NCI-H526 treated with DMSO at 0.1 percent for 48 hours (cell line): Measurements from ENCODE around the gene NEDD4L.
"Not testable (repeated sequence)": the region's sequence is repeated elsewhere in the genome, so short reads cannot be mapped to it uniquely, and the experiment has no call there.

Source experiments
- DNase-seq: peaks from one replicate; lab custom pipeline; 2025; lab: John Stamatoyannopoulos, UW

The NEDD4L gene

DNA sequence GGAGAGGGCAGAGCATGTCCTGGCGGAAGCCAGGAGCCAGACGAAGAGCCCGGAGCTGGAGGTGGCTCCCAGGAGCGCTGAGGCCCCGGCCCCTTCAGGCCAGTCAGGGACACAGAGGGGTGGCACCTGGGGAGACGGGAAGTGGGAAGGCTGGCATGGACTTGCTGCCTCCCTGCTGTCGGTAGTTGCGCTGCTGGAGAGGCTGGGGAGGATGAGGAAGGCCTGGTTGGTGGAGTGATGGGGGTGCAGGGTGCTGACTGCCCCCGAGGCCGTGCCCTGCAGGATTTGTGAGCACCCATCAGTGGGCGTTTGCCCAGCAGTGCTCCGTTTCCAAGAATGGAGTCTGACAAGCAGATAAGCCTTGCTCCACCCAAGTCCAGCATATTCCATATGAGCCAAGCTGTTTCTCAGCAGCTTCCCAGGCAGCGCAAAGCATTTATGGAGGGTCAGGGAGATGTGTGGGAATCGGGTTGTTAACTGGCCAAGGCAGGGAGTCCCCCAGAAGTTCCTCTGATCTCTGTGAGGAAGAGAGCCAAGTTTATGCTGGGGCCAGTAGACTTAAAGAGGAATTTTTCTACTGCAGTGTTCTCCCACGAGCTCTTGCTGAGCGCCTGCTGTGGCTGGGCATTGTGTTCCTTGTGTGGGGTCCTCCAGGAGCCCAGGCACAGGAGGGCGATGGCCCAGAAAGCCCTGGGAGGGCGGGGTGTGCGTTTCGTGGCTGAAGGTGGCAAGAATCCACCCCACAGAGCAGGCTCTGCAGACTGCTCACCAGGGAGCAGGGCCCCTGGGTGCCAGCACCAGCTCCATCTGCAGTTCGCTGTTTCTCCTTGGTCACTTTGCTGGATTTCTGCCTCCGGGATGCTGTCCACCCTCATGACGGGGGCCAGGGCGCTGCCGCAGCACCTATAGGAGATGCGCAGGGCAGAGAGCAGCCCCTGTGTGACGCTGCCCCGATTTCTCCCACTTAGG is 334.7 kb downstream of the NEDD4L start:
- DNase-seq: no peak

DNA sequence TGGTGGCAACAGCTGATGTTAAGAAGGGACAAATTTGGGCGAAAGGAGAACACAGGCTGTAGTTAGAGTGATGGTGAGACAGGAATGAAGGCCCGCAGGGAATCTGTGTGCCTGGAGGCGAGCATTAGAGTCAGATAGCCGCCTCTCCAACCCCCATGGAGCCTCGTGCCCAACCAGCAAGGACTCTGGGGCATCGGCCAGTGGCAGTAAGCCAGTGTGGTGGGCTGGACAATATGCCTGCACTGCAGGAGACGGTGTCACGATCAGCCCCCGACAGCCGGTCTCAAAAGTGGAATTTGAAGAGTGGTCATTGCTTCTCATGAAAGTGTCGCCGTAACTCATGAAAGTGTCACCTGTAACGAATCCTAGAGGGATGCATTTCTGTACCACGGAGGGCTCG is 335.4 kb downstream of the NEDD4L start:
- DNase-seq: no peak

DNA sequence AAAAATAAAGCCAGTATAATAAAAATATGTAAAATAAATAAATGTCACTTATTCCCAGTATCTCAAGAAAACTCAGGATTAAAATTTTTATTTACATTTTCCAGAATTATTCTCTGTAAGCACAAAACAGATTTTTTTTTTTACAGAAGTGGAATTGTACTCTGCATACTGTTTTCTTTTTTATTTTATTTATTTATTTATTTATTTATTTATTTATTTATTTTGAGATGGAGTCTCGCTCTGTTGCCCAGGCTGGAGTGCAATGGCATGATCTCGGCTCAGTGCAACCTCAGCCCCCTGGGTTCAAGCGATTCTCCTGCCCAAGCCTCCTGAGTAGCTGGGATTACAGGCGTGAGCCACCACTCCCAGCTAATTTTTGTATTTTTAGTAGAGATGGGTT is 336.1 kb downstream of the NEDD4L start:
- DNase-seq: not testable (repeated sequence)

DNA sequence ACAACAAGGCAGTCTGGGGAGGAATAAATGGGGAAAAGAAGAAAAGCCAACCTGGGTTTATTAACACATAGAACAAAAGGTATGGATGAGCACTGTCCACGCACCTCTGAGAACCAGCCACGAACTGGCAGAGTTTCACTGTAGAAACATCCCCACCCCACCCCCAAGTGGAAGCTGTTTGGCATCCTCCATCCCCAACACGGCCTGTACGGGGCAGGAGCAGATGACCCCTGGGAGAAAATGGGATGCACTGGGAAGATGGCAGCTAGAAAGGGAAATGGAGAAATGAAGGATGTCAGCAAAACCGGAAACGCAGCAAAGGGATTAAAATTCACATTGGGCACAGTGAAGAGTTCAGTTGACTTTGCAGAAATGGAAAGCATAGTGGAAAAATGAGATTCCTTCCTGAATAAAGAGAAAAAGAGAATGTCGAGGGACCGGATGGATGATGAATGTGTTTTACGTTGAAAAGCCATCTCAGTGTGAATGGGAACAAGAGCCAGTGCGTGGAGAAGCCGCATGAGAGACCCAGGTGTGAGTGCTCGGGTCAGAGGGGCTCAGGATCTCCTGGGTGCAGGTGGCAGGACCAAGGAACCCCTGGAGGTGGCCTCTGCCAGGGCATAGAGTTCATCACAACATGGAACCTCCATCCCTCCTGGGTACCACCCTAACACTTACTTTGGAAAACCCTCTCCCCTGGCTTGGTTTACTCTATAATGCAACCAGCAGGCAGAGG is 337.8 kb downstream of the NEDD4L start:
- no peak for DNase-seq

DNA sequence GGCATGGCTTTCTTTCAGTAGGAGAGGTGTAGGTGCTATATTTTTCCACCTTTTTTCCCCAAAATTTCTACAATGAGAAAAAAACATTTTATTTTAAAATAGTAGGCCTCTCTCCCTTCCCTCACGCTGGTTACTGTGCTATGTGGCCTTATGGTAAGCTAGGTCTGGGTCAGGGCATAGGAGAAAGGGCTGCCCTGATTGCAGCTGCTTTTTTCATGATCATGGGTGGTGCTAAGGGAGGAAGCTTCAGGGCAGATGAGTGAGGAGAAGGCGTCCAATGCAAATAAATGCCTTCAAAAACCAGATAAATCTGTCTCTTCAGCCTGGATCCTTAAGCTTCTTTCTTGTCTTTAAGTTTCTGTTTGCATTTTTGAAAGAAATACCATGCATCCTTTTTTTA is 338.4 kb downstream of the NEDD4L start:
- DNase-seq: no peak

DNA sequence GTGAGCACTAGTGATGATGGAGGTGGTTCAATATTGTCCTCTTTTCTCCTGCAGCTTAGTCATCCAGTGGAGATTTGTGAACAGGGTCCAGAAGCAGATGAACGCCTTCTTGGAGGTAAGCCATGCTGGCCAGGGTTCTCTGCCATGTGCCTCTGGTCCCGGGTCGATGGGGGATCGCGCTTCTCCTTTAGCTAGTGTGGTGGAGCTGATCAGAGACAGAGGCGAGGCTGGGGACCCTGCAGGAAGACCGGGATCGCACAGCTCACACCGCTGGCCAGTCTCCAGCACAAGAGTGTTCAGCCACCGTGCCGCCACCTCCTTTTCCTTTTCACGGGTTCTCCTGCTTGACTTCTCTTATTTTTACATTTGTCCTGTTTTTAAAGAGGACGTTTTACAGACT is 341.4 kb downstream of the NEDD4L start:
- DNase-seq: no peak

DNA sequence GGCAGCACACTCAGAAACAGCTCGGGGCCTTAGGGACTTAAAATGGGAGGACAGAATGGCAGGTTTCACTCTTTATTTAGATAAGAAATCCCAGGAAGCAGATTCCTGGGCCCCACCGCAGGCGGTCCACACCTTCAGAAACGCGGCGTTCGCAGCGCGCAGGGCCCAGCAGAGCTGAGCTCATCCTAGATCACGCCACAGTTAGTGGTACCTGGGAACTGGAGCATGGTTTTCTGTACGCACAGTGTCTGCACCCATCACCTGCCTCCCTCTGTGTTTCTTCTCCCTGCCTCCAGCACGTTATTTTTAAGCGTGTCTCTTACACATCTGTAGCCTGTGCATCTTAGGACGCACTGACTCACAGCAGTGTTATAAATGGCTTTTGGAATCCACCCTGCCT is 342.8 kb downstream of the NEDD4L start:
- DNase-seq: no peak

DNA sequence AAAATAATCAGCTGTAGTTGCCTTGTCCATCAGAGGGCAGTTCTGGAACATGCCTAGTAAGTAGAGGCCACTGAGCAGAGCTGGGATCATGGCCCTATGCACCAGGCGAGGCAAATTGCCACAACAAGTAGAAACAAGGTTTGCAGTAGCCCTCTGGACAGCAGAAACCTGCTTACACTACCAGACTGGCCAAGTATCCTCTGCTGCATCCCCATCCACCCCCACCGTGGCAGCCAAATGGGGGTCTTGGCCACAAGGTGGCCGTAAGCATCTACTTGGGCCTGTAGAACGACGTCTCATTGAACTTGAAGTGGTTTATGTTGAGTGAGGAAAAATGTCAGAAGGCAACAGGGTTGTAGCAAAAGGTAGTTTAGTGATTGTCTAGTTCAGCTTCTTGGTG is 343.7 kb downstream of the NEDD4L start:
- no peak for DNase-seq

DNA sequence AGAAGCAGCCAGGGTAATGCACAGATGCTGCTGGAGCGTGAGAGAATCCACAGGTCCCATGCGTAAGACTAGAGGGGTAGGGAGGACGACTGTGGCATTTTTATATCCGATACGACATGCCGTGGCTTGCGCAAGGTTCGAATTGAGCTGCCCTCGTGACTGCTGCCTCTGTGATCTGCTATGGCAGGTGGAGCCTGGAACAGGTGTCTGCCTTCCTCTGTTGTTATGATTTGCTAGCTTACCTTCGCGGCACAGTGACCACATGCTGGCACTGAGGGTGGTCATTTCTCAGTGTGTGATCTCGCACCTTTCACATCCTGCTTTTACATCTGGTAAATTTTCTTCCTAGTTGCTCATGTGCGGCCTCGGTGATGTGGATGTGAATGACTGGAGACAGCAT is 344.7 kb downstream of the NEDD4L start:
- DNase-seq: no peak

DNA sequence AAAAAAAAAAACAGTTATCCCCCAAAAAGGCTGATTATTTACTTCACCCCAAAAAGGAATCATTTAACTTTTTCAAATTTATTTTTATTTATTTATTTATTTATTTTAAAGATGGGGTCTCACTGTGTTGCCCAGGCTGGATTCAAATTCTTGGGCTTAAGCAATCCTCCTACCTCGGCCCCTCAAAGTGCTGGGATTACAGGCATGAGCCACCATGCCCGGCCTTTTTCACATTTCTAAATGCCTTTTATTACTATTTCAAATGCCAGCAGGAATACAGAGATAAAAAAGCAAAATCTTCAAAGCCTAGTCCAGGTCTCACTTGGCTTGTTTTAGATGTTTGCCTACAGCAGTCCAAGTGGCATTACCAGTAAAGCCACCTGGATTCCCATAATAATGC is 345.7 kb downstream of the NEDD4L start:
- DNase-seq: no peak

DNA sequence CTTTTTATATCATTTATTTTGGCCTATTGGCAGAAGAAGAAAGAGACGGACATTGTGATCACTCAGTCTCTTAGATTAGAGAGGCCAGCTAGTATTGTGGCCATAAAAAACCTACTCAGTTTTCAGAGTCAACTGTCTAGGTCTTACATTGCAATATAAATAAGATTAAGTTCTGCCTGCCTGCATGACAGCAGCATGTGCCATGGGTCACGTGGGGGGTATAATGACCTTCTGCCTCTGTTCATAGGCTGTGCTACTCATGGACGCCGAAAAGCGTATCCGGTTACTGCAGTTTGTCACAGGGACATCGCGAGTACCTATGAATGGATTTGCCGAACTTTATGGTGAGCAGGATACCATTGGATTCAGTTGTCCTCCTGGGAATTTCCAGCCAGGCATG is 346.4 kb downstream of the NEDD4L start:
- DNase-seq: no peak

DNA sequence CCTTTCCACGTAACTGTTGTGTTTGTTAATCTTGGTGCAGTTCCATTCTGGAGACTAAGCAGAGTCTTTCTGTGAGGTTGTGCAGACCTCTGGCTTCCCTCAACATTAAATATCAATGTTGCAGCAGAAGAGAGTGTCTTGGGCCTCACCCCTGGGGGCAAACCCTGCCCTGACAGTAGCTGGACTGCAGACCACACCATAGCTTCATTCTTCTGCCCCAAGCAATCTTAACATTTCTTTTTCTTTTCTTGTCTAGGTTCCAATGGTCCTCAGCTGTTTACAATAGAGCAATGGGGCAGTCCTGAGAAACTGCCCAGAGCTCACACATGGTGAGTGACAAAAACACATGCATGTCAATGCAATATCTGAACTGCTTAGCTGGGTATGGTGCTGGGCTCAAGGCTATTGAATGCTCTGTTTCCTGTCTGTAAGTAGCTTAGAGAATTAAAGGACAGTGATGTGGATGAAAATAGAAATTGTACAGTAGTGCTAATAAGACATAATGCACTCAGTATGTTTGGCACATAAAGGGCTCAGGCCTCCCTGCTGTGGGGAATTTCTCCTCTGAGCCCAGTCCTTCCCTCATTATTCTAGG is 347.3 kb downstream of the NEDD4L start:
- no peak for DNase-seq

DNA sequence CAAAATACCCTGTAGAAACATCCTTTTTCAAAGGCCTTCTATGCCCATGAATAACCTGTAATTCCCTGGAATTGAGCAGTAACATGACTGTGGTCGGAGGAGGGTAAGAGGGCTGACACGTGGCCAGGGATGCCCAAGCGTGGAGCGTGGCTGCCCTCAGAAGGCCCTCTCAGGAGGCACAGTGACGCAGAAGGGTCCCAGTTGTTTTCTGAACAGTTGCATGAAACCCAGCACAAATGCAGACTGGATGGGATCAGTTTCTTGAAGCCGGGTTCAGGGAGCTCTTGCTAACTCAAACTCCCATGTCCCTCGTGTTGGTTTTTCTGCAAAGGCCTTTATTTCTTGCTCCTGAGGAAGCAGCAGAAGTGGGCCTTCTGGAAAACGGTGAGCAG is 347.9 kb downstream of the NEDD4L start:
- no peak for DNase-seq

DNA sequence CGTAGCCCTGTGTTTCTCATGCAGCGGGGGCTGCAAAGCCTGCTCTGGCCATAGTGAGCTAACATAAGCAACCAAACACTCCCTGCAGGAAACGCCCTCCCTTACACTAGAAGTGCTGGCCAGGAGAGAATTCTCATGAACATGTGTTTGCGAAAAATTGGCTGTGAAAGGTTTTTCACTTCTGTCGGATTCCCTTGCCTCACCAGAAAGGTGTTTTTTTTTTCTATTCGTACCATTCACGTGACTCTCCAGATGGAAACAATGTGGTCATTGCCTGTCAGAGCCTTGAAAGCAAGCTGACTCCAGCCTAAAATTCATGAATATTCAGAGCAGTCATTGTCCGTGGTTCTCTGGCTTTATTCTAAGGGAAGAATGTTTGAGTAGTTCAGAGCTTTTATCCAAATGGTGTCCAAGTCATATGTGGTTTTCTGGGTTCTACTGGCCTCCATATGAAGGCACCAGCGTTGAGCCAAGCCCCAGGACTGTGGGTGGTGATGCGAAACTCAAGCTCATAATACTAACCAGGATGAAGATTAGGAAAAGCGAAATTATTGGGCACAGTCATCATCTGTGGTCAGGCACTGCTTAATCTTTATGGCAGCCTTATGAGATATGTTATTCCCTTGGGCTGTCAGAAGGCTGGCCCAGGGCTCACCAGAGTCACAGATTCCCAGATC is 348.4 kb downstream of the NEDD4L start:
- DNase-seq: no peak

DNA sequence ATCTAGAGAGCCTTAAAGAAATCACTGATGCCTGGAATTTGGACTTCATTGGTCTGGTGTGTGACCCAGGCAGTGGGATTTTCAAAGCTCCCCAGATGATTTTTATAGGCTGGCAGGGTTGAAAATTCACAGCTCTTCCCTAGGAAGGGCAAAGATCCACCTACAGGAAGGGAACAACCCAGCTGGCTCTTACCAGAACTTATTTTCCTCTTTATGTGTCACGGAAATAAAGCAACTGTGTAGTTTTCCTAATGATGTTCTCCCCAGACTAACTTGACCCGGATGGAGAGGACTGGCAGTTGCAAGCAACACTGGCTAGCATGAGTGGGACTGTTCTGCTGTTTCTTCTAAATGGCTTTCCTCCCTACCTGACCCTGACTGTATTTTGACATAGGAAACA is 349.3 kb downstream of the NEDD4L start:
- DNase-seq: no peak

DNA sequence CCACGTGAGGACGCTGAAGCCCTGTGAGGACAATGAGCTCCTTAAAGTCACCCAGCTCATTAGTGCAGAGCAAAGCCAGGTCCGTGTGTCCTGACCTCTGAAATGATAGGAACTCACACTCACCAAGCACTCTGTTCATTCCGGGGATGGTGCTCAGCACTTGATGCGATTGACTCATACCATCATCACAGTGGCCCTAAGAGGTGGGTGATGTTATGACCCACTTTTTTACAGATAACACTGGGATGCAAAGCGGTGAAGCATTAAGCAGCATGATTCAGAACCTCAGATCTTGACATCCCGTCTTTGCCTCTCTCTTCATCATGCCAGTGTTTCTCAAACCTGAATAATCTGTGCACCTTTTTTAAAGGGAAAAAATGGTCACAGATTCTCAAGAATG is 350.0 kb downstream of the NEDD4L start:
- DNase-seq: no peak

DNA sequence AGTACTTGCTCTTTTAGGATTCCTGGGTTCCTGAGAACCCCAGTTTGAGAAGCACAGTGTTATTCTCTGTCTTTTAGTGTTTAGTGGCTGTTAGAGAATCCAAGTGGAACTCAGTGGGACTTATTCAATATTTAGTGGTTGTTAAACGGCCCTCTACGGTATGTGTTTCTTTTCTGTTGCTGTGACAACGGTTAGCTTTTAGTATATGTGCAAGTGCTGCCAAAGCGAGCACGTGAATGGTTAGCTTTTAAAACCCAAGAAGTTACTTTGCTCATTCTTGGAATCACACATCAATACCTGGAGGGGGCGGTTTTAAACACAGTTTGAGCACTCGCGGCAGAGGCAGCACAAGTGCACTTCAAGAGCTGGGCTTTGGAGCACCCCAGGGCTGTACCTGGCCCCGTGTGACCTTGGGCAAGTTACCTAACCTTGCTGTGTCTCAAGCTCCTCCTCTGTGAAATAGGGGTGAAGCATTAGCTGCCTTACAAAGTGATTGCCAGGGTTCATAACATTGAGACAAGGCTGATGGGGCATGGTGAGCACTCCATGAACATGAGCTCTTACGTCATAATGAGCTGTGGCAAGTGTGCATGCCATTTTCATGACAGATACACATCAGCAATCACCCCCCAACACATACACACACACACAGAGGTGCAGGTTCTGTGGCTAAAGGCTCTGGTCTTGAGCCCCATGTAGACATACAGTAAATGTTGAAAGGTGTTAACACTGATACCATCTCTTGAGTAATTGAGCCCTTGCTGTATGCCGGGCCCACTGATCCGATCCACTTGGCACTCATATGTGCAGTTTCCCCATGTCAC is 350.8 kb downstream of the NEDD4L start:
- no peak for DNase-seq

DNA sequence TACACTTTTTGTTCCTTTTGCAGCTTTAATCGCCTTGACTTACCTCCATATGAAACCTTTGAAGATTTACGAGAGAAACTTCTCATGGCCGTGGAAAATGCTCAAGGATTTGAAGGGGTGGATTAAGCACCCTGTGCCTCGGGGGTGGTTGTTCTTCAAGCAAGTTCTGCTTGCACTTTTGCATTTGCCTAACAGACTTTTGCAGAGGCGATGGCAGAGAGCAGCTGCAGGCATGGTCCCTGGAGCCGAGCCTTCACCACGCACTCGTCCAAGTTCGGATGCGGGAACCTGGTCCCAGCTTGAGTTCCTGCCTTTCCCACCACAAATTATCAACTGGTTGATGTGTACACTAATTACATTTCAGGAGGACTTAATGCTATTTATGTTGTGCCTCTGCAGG is 352.1 kb downstream of the NEDD4L start:
- DNase-seq: no peak

DNA sequence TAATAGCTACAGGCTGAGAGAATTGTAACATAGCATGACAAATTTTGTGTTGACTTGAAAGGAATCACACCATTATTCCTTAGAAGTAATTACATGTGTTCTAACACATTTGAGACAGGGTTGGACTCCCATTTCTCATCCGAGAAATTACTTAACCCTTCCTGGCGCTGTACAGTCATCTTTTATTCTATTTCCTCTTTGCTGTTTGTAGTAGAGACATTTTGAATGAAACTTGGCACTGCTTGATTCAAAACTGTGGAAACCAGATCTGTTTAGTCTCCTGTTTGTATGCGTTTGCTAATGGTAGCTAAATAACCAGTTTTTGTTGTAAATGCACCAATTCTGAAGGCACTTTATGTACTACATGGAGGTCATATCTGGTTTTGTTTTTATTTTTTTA is 352.9 kb downstream of the NEDD4L start:
- no peak for DNase-seq

DNA sequence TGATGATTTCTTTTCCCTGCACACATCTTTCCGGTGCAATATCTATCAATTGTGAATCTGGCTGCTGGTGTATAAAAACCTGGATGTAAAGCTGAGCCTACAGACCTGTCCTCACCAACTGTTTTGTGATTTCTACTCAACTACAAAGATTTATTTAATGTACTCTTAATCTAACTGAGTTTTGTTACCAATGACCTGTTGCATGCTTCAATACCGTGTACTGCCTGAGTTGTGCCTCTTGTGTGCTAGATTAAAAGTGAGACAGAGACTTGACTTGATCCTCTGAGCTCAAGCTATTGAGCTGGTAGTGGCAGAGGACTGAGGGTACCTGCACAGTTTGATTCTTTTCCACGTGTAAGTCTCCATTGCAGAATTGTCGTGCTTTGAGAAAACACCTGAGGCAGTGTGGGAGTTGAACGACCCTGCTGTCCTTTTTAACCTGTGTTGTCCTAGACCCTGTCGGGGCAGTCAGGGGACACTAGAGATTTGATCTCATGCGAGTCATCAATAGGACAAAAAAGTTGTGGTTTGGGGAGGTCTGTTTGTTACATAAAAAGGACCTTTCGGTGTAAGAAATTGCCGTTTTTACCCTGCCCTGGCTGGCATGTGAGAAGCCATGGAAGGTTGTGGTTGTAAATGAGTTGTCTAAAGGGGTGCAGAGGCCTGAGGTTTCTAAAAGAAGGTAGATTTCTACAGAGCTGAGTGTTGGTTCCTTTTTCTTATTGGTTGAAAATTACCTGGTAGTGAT is 353.5 kb downstream of the NEDD4L start:
- no peak for DNase-seq
